ENCODE data around the gene PTPN6.
A peak's percentile ranks its signal among the peaks of the same experiment; 100 is the strongest.

PTPN6 gene

GRCh38 chr12:6953442-6954315 is 2.5 kb downstream of the PTPN6 start:
- no peak for TF ChIP-seq CTCF (conservative IDR thresholded peaks at IDR 0.05; ENCODE audit: low read depth)
- POLR2A ChIA-PET (ENCODE audit: low non-redundant PET), result interaction anchor here (0.6 kb wide), 1 partner anchor 8 kb away, joined by 3 read pairs; no protein-coding TSS in a partner anchor
- H3K27ac ChIP-seq, result no peak overlapping the region
- CTCF ChIA-PET, result interaction anchor here (1.2 kb wide), 1 partner anchor 11 kb away, joined by 3 read pairs; no protein-coding TSS in a partner anchor
- DNase-seq (ENCODE audit: low spot score), result no peak

GRCh38 chr12:6954316-6955107 is 3.4 kb downstream of the PTPN6 start:
- H3K27ac ChIP-seq, result no peak overlapping the region
- DNase-seq (ENCODE audit: low spot score), result no peak
- TF ChIP-seq CTCF (conservative IDR thresholded peaks at IDR 0.05; ENCODE audit: low read depth), result no peak
- POLR2A ChIA-PET (ENCODE audit: low non-redundant PET), result interaction anchor here (0.6 kb wide), 1 partner anchor 9 kb away, joined by 3 read pairs; no protein-coding TSS in a partner anchor
- CTCF ChIA-PET, result interaction anchor here (0.6 to 1.2 kb wide), 3 partner anchors 10 to 159 kb away, joined by 3 to 4 read pairs (median 3); no protein-coding TSS in a partner anchor

GRCh38 chr12:6955108-6956020 is 4.2 kb downstream of the PTPN6 start:
- DNase-seq (ENCODE audit: low spot score), result no peak
- ChIA-PET CTCF (no interaction called here), POLR2A (ENCODE audit: low non-redundant PET) (no interaction called here)
- no peak overlapping the region for H3K27ac ChIP-seq
- TF ChIP-seq CTCF (conservative IDR thresholded peaks at IDR 0.05; ENCODE audit: low read depth), result no peak

- CTCF ChIA-PET, result no interaction called here
Measured at GRCh38 chr12:6956021-6956727, 5.0 kb downstream of the PTPN6 start.

GRCh38 chr12:6957151-6957701 is 6.1 kb downstream of the PTPN6 start:
- no peak for DNase-seq (ENCODE audit: low spot score)
- peak overlapping the region; percentile 66 for H3K27ac ChIP-seq
- POLR2A ChIA-PET (ENCODE audit: low non-redundant PET), result no interaction called here
- CTCF ChIA-PET, result no interaction called here
- no peak for TF ChIP-seq CTCF (conservative IDR thresholded peaks at IDR 0.05; ENCODE audit: low read depth)

More at GRCh38 chr12:6956021-6956727, 5.0 kb downstream of the PTPN6 start:
- H3K27ac ChIP-seq, result no peak overlapping the region
- POLR2A ChIA-PET (ENCODE audit: low non-redundant PET), result no interaction called here
- no peak for DNase-seq (ENCODE audit: low spot score)
- no peak for TF ChIP-seq CTCF (conservative IDR thresholded peaks at IDR 0.05; ENCODE audit: low read depth)
